Calu3 (cell line): ENCODE data around the gene SARM1. TPM values are rescaled to one million over a fixed set of nuclear protein-coding genes. Genes with fewer than 3 reads are reported as not detected.

Source experiments
- BruUV-seq: library from RNA; stranded (reverse); fragments of 400-500 nt; replicated peaks from 2 replicates; lab custom pipeline; 2021; lab: Mats Ljungman, UMichigan
- CTCF ChIA-PET: fragments of 300-600 bp; sonication (Branson Sonifier 250); formaldehyde crosslinking; loops from one replicate; lab custom pipeline; 2022; ENCODE audit warnings: antibody characterized with exemption; lab: Charles Lee
- DNase-seq: peaks from one replicate; pipeline ENCODE4 v3.0.0; 2022
- H3K27ac Mint-ChIP-seq: one replicate; pipeline ENCODE4 v1.8.0; 2022; ENCODE audit warnings: mixed read lengths; ENCODE audit not compliant: unreplicated experiment
- H3K27me3 Mint-ChIP-seq: one replicate; pipeline ENCODE4 v1.8.0; 2022; ENCODE audit warnings: mixed read lengths; ENCODE audit not compliant: unreplicated experiment
- H3K36me3 Mint-ChIP-seq: one replicate; pipeline ENCODE4 v1.8.0; 2022; ENCODE audit warnings: mild to moderate bottlenecking, moderate library complexity, mixed read lengths; ENCODE audit not compliant: insufficient read depth, unreplicated experiment
- H3K4me1 Mint-ChIP-seq: one replicate; pipeline ENCODE4 v1.8.0; 2022; ENCODE audit warnings: mild to moderate bottlenecking, low read depth, mixed read lengths; ENCODE audit not compliant: unreplicated experiment
- H3K4me3 Mint-ChIP-seq: one replicate; pipeline ENCODE4 v1.8.0; 2022; ENCODE audit warnings: mild to moderate bottlenecking, low read depth, moderate library complexity, mixed read lengths; ENCODE audit not compliant: unreplicated experiment
- H3K9me3 Mint-ChIP-seq: one replicate; pipeline ENCODE4 v1.8.0; 2022; ENCODE audit warnings: low read depth, mixed read lengths; ENCODE audit not compliant: unreplicated experiment
- CTCF ChIP-seq: fragments of 200-600 bp; IDR thresholded peaks from one replicate; pipeline ENCODE4 v1.8.0; 2022; ENCODE audit warnings: antibody characterized with exemption; ENCODE audit not compliant: unreplicated experiment
- intact Hi-C: fragments of 100-400 bp; cut with micrococcal nuclease; formaldehyde crosslinking; loops from one replicate; pipeline ENCODE4 v1.10.0; 2022; ENCODE audit not compliant: unreplicated experiment
- total RNA-seq: library from RNA; stranded (reverse); gene quantifications from 2 replicates; pipeline ENCODE4 v1.2.3, GENCODE V29; 2022

Gene SARM1
- total RNA-seq, 1 experiment from 2014 or later: 8.1 TPM

DNA sequence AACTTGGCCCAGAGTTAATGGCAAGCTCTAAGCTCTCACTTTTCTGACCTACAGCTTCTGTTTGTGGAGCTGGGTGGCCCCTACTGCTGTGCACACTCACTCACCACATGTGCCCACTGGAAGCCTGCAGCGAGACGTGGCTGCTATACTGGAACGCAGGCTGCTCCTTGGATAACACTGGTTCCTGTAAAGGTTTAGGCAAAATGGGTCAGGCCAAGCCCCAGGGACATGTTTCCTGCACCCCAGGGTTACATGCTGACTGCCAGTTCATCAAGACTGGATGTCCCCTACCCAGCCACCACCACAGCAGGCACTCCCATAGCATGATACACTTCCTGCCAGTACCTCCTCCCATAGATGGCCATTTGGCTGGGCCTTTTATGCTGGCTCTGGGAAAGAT lies 22.5 kb upstream of the SARM1 start:
- CTCF ChIA-PET: no interaction called here
- intact Hi-C loops: no loop called here
- Mint-ChIP-seq H3K4me3 (no peak overlapping the region), H3K36me3 (peaks cover 55% of the 10 kb centered on the region), H3K27ac (no peak overlapping the region), H3K4me1 (peaks cover 21% of the 10 kb centered on the region), H3K27me3 (no peaks in the 10 kb centered on the region), H3K9me3 (no peaks in the 10 kb centered on the region)
- no TSS peak for BruUV-seq
- DNase-seq: no peak
- no peak for TF ChIP-seq CTCF

DNA sequence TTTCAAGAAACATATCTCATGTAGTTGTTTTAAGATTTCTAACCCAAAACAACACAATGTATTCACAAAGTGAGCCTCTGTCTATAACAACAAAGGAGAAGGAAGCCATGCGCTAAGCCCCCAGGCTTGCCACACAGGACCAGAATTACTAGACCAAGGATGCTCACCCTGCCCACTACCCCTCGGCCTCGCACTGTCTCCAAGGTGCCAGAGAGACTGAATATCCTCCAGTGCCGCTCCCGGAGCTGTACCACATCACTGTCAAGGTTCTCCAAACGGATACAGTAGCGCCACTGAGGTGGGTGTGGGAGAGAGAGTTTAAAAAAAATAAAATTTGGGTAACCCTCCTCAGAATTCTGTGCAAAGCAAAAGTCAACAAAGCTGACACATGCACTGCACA lies 21.2 kb upstream of the SARM1 start:
- CTCF ChIA-PET: no interaction called here
- Mint-ChIP-seq H3K27ac (no peak overlapping the region), H3K27me3 (no peaks in the 10 kb centered on the region), H3K4me3 (no peak overlapping the region), H3K9me3 (no peaks in the 10 kb centered on the region), H3K4me1 (peaks cover 21% of the 10 kb centered on the region), H3K36me3 (peaks cover 48% of the 10 kb centered on the region)
- intact Hi-C loops: no loop called here
- no peak for DNase-seq
- BruUV-seq: no TSS peak
- TF ChIP-seq CTCF: no peak

DNA sequence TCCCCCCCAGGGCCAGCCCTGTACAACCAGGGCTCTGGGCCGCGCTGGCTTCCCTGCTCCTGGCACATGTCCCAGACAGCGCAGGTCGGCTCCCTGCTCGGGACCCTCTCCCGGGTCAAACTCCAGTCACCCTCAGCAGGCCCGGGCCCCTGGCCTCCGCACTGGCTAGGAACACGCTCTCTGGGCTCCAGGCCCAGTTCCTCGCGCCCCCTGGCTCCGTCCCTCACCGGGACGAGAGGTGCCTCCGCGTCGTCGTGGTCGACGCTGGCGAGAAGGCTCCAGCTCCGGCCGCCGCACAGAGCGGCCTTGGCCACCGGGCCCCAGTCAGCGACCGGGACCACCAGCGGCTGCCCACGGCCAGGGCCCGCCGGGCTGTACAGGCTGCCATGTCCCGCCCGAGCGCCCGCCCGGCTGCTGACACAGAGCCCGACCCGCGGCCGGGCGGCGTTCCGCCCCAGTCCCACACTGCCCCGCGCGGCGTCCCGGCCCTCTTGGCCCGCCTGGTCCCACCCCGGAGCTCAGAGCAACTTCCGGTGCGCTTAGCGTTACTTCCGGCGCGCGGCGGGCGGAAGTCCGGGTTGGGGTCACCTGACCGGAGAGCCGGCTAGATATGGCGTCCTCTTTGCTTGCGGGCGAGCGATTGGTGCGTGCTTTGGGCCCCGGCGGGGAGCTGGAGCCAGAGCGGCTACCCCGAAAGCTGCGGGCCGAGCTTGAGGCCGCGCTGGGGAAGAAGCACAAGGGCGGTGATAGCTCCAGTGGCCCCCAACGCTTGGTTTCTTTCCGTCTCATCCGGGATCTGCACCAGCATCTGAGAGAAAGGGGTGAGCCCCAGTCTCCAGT lies 14.2 kb upstream of the SARM1 start, which contains the start of gene POLDIP2:
TSS of gene POLDIP2 (minus strand) at position 467 of the 840 bp plus-strand sequence. CDS start at position 388, 79 bp downstream.
- peak; percentile 96 for DNase-seq
- no peak for TF ChIP-seq CTCF
- Mint-ChIP-seq H3K36me3 (peaks cover 39% of the 10 kb centered on the region), H3K4me3 (peak within 1 kb of the TSS; percentile 91), H3K4me1 (peaks cover 13% of the 10 kb centered on the region), H3K9me3 (no peaks in the 10 kb centered on the region), H3K27me3 (no peaks in the 10 kb centered on the region), H3K27ac (peak within 1 kb of the TSS; percentile 87)
- BruUV-seq: no TSS peak
- intact Hi-C loops: no loop called here
- CTCF ChIA-PET: interaction anchor here (0.6 to 2.6 kb wide), 4 partner anchors 10 to 59 kb away, joined by 3 to 10 read pairs (median 6); partner anchors contain the start of genes IFT20 and TNFAIP1

- no peaks in the 10 kb centered on the region for H3K27me3 Mint-ChIP-seq
- DNase-seq: no peak
- CTCF ChIA-PET: interaction anchor here (1.7 to 2.6 kb wide), 3 partner anchors 11 to 59 kb away, joined by 4 to 10 read pairs (median 9); partner anchors contain the start of genes IFT20 and TNFAIP1
- no peaks in the 10 kb centered on the region for H3K9me3 Mint-ChIP-seq
- peak overlapping the region; percentile 91 for H3K4me3 Mint-ChIP-seq
- peaks cover 13% of the 10 kb centered on the region for H3K4me1 Mint-ChIP-seq
- BruUV-seq: TSS peak; percentile 74
- intact Hi-C loops: no loop called here
- no peak for TF ChIP-seq CTCF
- peak overlapping the region; percentile 87 for H3K27ac Mint-ChIP-seq
- H3K36me3 Mint-ChIP-seq: peaks cover 38% of the 10 kb centered on the region
Measured at GRCh38 chr17:28357901-28358197, 13.6 kb upstream of the SARM1 start.
